Measurements from ENCODE around the gene PGA3.
"Not testable (repeated sequence)": the region's sequence is repeated elsewhere in the genome, so short reads cannot be mapped to it uniquely, and the experiment has no call there.

GRCh38 chr11:61207636-61208310 lies 4.5 kb downstream of the PGA3 start:
- not testable (repeated sequence) for TF ChIP-seq POLR2AphosphoS5 (IDR thresholded peaks at IDR 0.05; ENCODE audit: borderline replicate concordance, low read depth, low read length); EZH2 (IDR thresholded peaks at IDR 0.05); FOXP2 (optimal IDR thresholded peaks at IDR 0.05; ENCODE audit: control extremely low read depth, extremely low read length, insufficient read depth)

Measured in SK-N-MC (cell line).